GM06990 (cell line): ENCODE results near the gene CLSTN2.

ENCODE experiments used
- DNase-seq: peaks from one replicate; pipeline ENCODE4 v3.0.0-alpha.2; 2011; ENCODE audit not compliant: insufficient read length; ENCODE audit errors: extremely low read depth
- H3K27me3 ChIP-seq: replicated peaks from 2 replicates; pipeline ENCODE4 v1.6.0; 2011; ENCODE audit warnings: low read length; ENCODE audit not compliant: control insufficient read depth, insufficient read depth
- H3K36me3 ChIP-seq: 2 replicates; pipeline ENCODE4 v1.5.1; 2011; ENCODE audit warnings: low read length; ENCODE audit not compliant: control insufficient read depth, insufficient read depth
- H3K4me3 ChIP-seq: replicated peaks from 2 replicates; pipeline ENCODE4 v1.5.1; 2011; ENCODE audit warnings: low read depth, mild to moderate bottlenecking, control low read depth, low read length
- TF ChIP-seq, protein P1 (sequence below): IDR thresholded peaks from 2 replicates; pipeline ENCODE4 v1.5.1; 2011; ENCODE audit warnings: low read length, control low read depth, mild to moderate bottlenecking, inconsistent platforms; ENCODE audit not compliant: insufficient read depth, poor library complexity, severe bottlenecking

Gene CLSTN2

DNA sequence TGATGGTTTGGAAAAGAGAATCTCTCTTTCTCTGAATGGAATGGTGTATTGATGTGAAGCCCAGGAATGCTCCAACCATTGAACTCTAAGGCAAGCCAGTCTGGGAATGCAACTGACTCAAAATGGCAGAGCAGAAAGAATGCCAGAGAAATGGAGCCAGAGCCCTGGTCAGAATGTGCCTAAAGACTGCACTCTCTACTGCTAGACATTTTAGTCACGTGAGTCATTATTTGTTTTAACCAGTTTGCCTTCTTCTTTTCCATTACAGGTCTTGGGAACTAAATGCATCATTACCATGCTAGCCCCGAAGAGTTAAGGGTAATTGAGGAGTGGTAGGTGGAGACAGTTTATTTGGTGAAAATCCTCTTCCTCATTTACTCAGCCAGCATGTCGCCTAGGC is 675.6 kb downstream of the CLSTN2 start:
- Histone ChIP-seq H3K4me3 (no peak overlapping the region), H3K27me3 (no peaks in the 10 kb centered on the region), H3K36me3 (no peaks in the 10 kb centered on the region)
- no peak for DNase-seq
- TF ChIP-seq, protein P1, sequence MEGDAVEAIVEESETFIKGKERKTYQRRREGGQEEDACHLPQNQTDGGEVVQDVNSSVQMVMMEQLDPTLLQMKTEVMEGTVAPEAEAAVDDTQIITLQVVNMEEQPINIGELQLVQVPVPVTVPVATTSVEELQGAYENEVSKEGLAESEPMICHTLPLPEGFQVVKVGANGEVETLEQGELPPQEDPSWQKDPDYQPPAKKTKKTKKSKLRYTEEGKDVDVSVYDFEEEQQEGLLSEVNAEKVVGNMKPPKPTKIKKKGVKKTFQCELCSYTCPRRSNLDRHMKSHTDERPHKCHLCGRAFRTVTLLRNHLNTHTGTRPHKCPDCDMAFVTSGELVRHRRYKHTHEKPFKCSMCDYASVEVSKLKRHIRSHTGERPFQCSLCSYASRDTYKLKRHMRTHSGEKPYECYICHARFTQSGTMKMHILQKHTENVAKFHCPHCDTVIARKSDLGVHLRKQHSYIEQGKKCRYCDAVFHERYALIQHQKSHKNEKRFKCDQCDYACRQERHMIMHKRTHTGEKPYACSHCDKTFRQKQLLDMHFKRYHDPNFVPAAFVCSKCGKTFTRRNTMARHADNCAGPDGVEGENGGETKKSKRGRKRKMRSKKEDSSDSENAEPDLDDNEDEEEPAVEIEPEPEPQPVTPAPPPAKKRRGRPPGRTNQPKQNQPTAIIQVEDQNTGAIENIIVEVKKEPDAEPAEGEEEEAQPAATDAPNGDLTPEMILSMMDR: no peak

- TF ChIP-seq, protein P1: no peak
- H3K27me3 ChIP-seq: no peaks in the 10 kb centered on the region
- no peak for DNase-seq
- no peak overlapping the region for H3K4me3 ChIP-seq
- H3K36me3 ChIP-seq: no peaks in the 10 kb centered on the region
Observed at GRCh38 chr3:140614001-140614400, 679.0 kb downstream of the CLSTN2 start.

DNA sequence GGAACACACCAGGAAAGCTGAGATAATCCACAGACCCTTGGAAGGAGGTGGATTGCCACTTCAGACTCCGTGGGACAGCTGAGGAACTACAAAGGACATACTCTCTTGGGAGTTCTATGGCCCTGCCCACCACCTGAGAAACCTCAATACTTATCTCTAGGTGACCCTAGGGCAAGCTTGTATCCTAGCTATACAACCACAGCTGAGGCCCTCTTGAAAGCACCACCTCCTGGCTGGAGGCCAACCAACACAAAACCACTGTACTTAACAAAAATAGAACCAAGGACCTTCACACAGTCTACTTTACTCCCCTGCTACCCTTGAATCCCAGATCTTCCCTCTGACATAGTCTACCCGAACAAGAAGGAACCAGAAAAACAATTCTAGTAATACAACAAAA is 682.1 kb downstream of the CLSTN2 start:
- H3K4me3 ChIP-seq: no peak overlapping the region
- H3K27me3 ChIP-seq: no peaks in the 10 kb centered on the region; the same call in 1 of the 2 replicates
- TF ChIP-seq, protein P1: no peak
- DNase-seq: no peak
- H3K36me3 ChIP-seq: no peaks in the 10 kb centered on the region

DNA sequence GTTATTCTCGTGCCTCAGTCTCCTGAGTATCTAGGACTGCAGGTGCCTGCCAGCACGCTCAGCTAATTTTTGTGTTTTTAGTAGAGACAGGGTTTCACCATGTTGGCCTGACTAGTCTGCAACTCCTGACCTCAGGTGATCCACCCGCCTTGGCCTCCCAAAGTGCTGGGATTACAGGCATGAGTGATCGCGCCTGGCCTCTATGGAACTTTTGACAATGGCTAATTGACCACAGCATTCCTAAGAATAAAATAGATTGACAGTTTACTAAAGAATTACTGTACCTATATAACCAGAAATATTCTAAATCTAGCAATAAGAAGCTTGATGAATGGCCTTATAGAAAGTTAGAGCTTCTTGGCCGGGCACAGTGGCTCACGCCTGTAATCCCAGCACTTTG is 691.9 kb downstream of the CLSTN2 start:
- Histone ChIP-seq H3K36me3 (no peaks in the 10 kb centered on the region), H3K4me3 (no peak overlapping the region), H3K27me3 (no peaks in the 10 kb centered on the region)
- TF ChIP-seq, protein P1: no peak
- DNase-seq: no peak
